HEK293T (cell line): ENCODE data around the gene KDM3B.

Experiments used
- CTCF ChIA-PET: fragments of 350-600 bp; formaldehyde crosslinking; extraction: SDS; loops from one replicate; lab custom pipeline; 2021; ENCODE audit warnings: antibody characterized with exemption, inconsistent platforms; lab: Yijun Ruan, JAX
- POLR2A ChIA-PET: fragments of 350-600 bp; formaldehyde crosslinking; extraction: SDS; loops from one replicate; lab custom pipeline; 2020; ENCODE audit warnings: antibody characterized with exemption, inconsistent platforms; lab: Yijun Ruan, JAX
- DNase-seq: peaks from one replicate; pipeline ENCODE4 v3.0.0; 2012; ENCODE audit warnings: mixed read lengths; ENCODE audit errors: extremely low spot score
- ARNT ChIP-seq: fragments of 450-650 bp; IDR thresholded peaks from 2 replicates; pipeline ENCODE4 v1.6.1; 2017; ENCODE audit warnings: mild to moderate bottlenecking
- BHLHE40 ChIP-seq: fragments of 450-650 bp; IDR thresholded peaks from 2 replicates; pipeline ENCODE4 v1.6.1; 2016; ENCODE audit warnings: mild to moderate bottlenecking, moderate library complexity, borderline replicate concordance
- CTBP1 ChIP-seq: fragments of 450-650 bp; IDR thresholded peaks from 2 replicates; pipeline ENCODE4 v1.6.1; 2016; ENCODE audit warnings: borderline replicate concordance
- ELF4 ChIP-seq: fragments of 450-650 bp; IDR thresholded peaks from 2 replicates; pipeline ENCODE4 v1.6.1; 2017; ENCODE audit warnings: antibody characterized with exemption
- FOXA1 ChIP-seq: fragments of 450-650 bp; IDR thresholded peaks from 2 replicates; pipeline ENCODE4 v1.6.1; 2016; ENCODE audit warnings: mild to moderate bottlenecking
- FOXK2 ChIP-seq: fragments of 450-650 bp; IDR thresholded peaks from 2 replicates; pipeline ENCODE4 v1.6.1; 2016; ENCODE audit warnings: mild to moderate bottlenecking
- FOXM1 ChIP-seq: fragments of 450-650 bp; IDR thresholded peaks from 2 replicates; pipeline ENCODE4 v1.6.1; 2017; ENCODE audit warnings: mild to moderate bottlenecking, borderline replicate concordance
- HDGF ChIP-seq: fragments of 450-650 bp; IDR thresholded peaks from 2 replicates; pipeline ENCODE4 v1.6.1; 2017; ENCODE audit warnings: antibody characterized with exemption, borderline replicate concordance
- L3MBTL2 ChIP-seq: fragments of 450-650 bp; conservative IDR thresholded peaks from 2 replicates; pipeline ENCODE4 v1.6.1; 2016; ENCODE audit warnings: mild to moderate bottlenecking
- LEF1 ChIP-seq: fragments of 450-650 bp; IDR thresholded peaks from 2 replicates; pipeline ENCODE4 v1.6.1; 2017; ENCODE audit warnings: mild to moderate bottlenecking, borderline replicate concordance
- NFRKB ChIP-seq: fragments of 450-650 bp; IDR thresholded peaks from 2 replicates; pipeline ENCODE4 v1.6.1; 2016; ENCODE audit warnings: mild to moderate bottlenecking, moderate library complexity
- SP1 ChIP-seq: fragments of 450-650 bp; IDR thresholded peaks from 2 replicates; pipeline ENCODE4 v1.6.1; 2017
- SUZ12 ChIP-seq: fragments of 450-650 bp; IDR thresholded peaks from 2 replicates; pipeline ENCODE4 v1.6.1; 2016; ENCODE audit warnings: mild to moderate bottlenecking
- TARDBP ChIP-seq: fragments of 450-650 bp; IDR thresholded peaks from 2 replicates; pipeline ENCODE4 v1.6.1; 2016
- ZNF384 ChIP-seq: fragments of 450-650 bp; IDR thresholded peaks from 2 replicates; pipeline ENCODE4 v1.6.1; 2016
- TF ChIP-seq, protein P1 (sequence below): fragments of 450-650 bp; IDR thresholded peaks from 2 replicates; pipeline ENCODE4 v1.6.1; 2016

The KDM3B gene

DNA sequence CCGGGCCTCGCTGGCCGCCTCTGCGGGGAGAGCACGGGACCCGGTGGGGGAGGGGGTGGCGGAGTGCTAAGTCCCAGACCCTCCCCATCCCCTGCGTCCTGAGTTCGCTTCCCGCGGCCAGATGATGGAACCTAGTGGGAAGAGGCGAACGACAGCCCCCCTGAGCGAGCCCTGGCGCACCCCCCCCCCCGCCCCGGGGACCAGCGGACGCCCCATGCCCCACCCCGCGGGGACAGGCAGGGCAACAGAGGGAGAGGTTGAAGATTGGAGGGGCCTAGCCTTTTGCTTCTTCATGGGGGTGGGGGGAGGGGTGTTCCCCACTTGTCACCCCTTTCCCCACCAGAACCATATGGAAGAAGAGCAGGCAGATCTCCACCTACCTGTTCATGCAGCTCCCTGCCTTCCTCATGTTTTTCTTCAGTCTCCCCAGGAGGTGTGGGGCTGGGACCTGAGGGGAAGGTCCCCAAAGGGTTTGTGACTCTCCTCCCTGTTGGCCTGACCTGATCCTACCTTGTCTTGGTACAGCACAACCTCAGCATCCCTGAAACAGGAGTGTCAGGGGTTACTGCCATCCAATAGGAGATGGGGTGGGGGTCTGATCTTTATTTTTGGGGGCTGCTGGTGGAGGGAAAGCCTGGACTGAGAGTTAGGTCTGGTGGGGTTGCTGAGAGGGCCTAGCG is 13.9 kb upstream of the KDM3B start:
- TF ChIP-seq L3MBTL2 (0 out of 2 replicates have a peak, but pooled peaks have one; percentile 5), HDGF (0 out of 2 replicates have a peak, but pooled peaks have one; percentile 38), TARDBP (no peak), SP1 (no peak)
- DNase-seq, result no peak
- ChIA-PET CTCF (interaction anchor here (4.0 kb wide), 1 partner anchor 14 kb away, joined by 39 read pairs; the partner anchor contains the start of gene KDM3B), POLR2A (interaction anchor here (0.6 to 8.2 kb wide), 15 partner anchors 9 to 423 kb away, joined by 3 to 124 read pairs (median 4); partner anchors contain the start of genes CDC23, ETF1, KDM3B and KIF20A)

DNA sequence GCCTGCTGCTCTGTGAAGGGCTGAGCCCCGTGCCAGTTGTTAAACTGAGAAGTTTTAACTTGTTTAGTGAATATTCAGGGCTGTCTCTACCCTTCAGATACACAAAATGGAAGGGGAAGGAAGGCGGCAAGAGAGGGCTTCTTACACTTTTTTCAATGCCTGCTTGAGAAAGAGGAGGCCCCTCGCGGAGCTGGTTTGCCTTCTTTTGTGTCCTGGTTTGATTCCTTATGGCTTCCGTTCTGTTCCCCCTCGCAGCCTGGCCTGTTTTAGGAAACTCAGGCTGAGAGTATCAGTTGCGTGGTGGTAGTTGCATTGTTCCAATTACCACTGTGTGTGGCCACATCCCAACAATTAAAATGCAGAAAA is 13.4 kb upstream of the KDM3B start:
- ChIA-PET POLR2A (interaction anchor here (0.9 to 8.2 kb wide), 6 partner anchors 8 to 154 kb away, joined by 3 to 124 read pairs (median 4); partner anchors contain the start of genes CDC23 and KDM3B), CTCF (interaction anchor here (4.0 kb wide), 1 partner anchor 14 kb away, joined by 39 read pairs; the partner anchor contains the start of gene KDM3B)
- DNase-seq, result no peak
- TF ChIP-seq ARNT (no peak), L3MBTL2 (no peak), FOXK2 (no peak), LEF1 (no peak), ZNF384 (no peak), FOXM1 (no peak), CTBP1 (no peak), ELF4 (no peak)
- TF ChIP-seq, protein P1, sequence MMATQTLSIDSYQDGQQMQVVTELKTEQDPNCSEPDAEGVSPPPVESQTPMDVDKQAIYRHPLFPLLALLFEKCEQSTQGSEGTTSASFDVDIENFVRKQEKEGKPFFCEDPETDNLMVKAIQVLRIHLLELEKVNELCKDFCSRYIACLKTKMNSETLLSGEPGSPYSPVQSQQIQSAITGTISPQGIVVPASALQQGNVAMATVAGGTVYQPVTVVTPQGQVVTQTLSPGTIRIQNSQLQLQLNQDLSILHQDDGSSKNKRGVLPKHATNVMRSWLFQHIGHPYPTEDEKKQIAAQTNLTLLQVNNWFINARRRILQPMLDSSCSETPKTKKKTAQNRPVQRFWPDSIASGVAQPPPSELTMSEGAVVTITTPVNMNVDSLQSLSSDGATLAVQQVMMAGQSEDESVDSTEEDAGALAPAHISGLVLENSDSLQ, result no peak

DNA sequence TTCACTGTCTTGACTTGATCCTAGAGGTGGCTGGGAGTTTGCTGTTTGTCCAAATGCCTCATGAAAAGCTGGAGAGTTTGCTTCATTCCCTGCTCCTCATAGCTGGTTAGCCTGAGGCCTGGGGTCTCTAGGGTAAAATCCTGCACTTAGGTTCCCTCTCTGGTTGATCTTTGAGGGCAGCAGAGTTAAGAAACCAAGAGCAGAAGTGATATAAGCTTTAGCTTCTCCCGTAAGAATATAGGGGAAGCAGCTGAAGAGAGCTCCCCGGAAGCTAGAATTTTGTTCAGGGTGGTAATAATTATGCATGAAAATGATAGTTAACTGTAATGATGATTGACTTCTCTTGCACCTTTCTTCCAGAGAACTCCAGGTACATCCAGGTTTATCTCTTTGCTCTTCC is 13.0 kb upstream of the KDM3B start:
- ChIA-PET CTCF (interaction anchor here (4.0 kb wide), 1 partner anchor 13 kb away, joined by 39 read pairs; the partner anchor contains the start of gene KDM3B), POLR2A (interaction anchor here (0.9 to 8.2 kb wide), 5 partner anchors 8 to 126 kb away, joined by 3 to 124 read pairs (median 4); partner anchors contain the start of genes CDC23 and KDM3B)
- DNase-seq, result no peak
- TF ChIP-seq FOXM1 (no peak), HDGF (no peak), ZNF384 (no peak), ELF4 (no peak)

DNA sequence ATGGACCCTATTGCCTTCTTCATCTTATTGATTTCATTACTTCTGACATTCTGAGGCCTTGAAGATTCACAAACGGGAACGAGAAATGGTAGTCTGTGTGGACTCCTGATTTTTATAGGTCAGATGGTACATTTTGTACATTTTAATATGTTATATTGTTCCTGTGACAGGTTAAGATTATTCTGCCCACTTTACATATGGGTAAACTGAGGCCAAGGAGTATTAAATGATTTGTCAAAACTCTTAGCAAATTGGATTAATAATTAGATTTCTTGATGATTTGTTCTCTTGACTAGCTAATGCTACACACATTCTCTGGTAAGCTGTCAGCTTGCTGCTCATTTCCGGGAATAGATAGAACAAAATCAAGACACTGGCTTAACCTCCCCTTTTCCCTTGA is 12.5 kb upstream of the KDM3B start:
- ChIA-PET POLR2A (interaction anchor here (0.8 to 8.2 kb wide), 5 partner anchors 9 to 127 kb away, joined by 3 to 124 read pairs (median 4); partner anchors contain the start of genes CDC23, CDC25C and KDM3B), CTCF (interaction anchor here (4.0 kb wide), 1 partner anchor 13 kb away, joined by 39 read pairs; the partner anchor contains the start of gene KDM3B)
- no peak for DNase-seq
- no peak for TF ChIP-seq FOXK2
- no peak for TF ChIP-seq NFRKB
- TF ChIP-seq, protein P1, result no peak
- TF ChIP-seq CTBP1, result no peak
- TF ChIP-seq BHLHE40, result no peak
- no peak for TF ChIP-seq L3MBTL2
- no peak for TF ChIP-seq ZNF384
- no peak for TF ChIP-seq ELF4
- TF ChIP-seq SP1, result no peak
- no peak for TF ChIP-seq FOXM1
- no peak for TF ChIP-seq LEF1
- no peak for TF ChIP-seq TARDBP
- TF ChIP-seq ARNT, result no peak
- no peak for TF ChIP-seq HDGF
- TF ChIP-seq SUZ12, result no peak
- no peak for TF ChIP-seq FOXA1

DNA sequence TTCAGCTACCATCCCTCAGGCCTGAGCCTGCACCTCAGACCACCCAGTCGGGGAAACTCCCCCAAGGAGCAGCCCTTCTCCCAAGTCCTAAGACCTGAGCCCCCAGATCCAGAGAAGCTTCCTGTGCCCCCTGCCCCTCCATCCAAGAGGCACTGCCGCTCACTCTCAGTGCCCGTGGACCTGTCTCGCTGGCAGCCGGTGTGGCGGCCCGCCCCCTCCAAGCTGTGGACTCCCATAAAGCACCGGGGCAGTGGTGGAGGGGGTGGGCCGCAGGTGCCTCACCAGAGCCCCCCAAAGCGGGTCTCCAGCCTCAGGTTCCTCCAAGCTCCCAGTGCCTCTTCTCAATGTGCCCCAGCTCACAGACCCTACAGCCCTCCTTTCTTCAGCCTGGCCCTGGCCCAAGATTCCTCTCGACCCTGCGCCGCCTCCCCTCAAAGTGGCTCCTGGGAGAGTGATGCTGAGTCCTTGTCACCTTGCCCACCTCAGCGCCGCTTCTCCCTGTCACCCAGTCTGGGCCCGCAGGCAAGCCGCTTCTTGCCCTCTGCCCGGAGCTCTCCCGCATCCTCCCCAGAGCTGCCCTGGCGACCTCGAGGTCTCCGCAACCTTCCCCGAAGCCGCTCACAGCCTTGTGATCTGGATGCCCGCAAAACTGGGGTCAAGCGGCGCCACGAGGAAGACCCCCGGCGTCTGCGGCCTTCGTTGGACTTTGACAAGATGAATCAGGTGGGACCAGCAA is 7.4 kb upstream of the KDM3B start:
- no peak for DNase-seq
- TF ChIP-seq TARDBP (no peak), FOXA1 (no peak)
- ChIA-PET CTCF (interaction anchor here (1.3 kb wide), 1 partner anchor 8 kb away, joined by 6 read pairs; no protein-coding TSS in a partner anchor), POLR2A (interaction anchor here (1.3 to 1.4 kb wide), 2 partner anchors 13 to 14 kb away, joined by 4 to 5 read pairs; partner anchors contain the start of gene CDC25C)

DNA sequence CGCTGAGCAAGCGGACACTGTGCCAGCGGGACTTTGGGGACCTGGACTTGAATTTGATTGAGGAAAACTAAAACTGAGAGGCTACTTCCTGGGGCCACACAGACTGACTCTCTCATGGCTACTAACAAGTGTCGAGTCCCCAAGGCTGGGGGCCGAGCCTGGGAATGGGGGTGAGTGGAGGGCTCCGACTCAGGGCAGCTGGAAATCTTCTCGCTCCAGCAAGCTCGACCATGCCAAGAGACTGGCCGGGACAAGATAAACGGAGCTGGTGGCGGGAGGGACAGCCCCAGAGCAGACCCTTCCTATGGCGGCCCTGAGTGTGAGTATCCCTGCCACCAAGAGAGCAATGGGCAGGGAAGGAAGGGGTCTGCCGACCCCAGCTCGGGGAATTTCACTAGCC is 5.6 kb upstream of the KDM3B start:
- TF ChIP-seq TARDBP (no peak), LEF1 (no peak), FOXM1 (no peak), ZNF384 (no peak)
- ChIA-PET POLR2A (interaction anchor here (0.6 to 8.9 kb wide), 3 partner anchors 9 to 16 kb away, joined by 3 to 124 read pairs (median 4); partner anchors contain the start of genes CDC25C and FAM53C), CTCF (no interaction called here)
- DNase-seq, result no peak
